Middle frontal gyrus (tissue), 1 donor: Measurements from ENCODE around the gene NUDT22.

Experiments
- DNase-seq: peaks from one replicate; pipeline ENCODE4 v3.0.0-alpha.2; 2015; ENCODE audit warnings: low spot score; ENCODE audit errors: extremely low spot score

NUDT22 gene

GRCh38 chr11:64253481-64253880 lies 27.4 kb downstream of the NUDT22 start:
- DNase-seq = no peak

- no peak for DNase-seq
These were observed 28.3 kb downstream of the NUDT22 start for GRCh38 chr11:64254326-64254725.

- DNase-seq = no peak
These were observed 29.4 kb downstream of the NUDT22 start for GRCh38 chr11:64255135-64256128.

GRCh38 chr11:64256300-64256699 lies 30.2 kb downstream of the NUDT22 start:
- DNase-seq = no peak

- no peak for DNase-seq
These were observed 32.3 kb downstream of the NUDT22 start for GRCh38 chr11:64258356-64258755.

GRCh38 chr11:64258946-64259532 lies 33.0 kb downstream of the NUDT22 start:
- no peak for DNase-seq

GRCh38 chr11:64259533-64260067 lies 33.5 kb downstream of the NUDT22 start:
- DNase-seq = no peak

- DNase-seq = no peak
These were observed 34.2 kb downstream of the NUDT22 start for GRCh38 chr11:64260147-64260708.

- DNase-seq = no peak
These were observed 35.5 kb downstream of the NUDT22 start for GRCh38 chr11:64261556-64262080.

- no peak for DNase-seq
These were observed 36.4 kb downstream of the NUDT22 start for GRCh38 chr11:64262271-64263002.

GRCh38 chr11:64263021-64263946 lies 37.2 kb downstream of the NUDT22 start:
- no peak for DNase-seq

- DNase-seq = no peak
These were observed 37.9 kb downstream of the NUDT22 start for GRCh38 chr11:64263947-64264317.

GRCh38 chr11:64264371-64264852 lies 38.3 kb downstream of the NUDT22 start:
- no peak for DNase-seq

- no peak for DNase-seq
These were observed 39.4 kb downstream of the NUDT22 start for GRCh38 chr11:64265176-64266160.

- DNase-seq = no peak
These were observed 40.3 kb downstream of the NUDT22 start for GRCh38 chr11:64266339-64266738.

GRCh38 chr11:64267207-64267945 lies 41.3 kb downstream of the NUDT22 start:
- no peak for DNase-seq

GRCh38 chr11:64268025-64268892 lies 42.2 kb downstream of the NUDT22 start:
- DNase-seq = no peak
